ENCODE results near the gene ZNF628. TPM values are rescaled to one million over a fixed set of nuclear protein-coding genes. Genes with fewer than 3 reads are reported as not detected.
"Not testable (repeated sequence)": the region's sequence is repeated elsewhere in the genome, so short reads cannot be mapped to it uniquely, and the experiment has no call there.

ZNF628 gene
- polyA plus RNA-seq, 3 donors from 2014 or later, result 0.14 to 0.72 (median 0.21) TPM

DNA sequence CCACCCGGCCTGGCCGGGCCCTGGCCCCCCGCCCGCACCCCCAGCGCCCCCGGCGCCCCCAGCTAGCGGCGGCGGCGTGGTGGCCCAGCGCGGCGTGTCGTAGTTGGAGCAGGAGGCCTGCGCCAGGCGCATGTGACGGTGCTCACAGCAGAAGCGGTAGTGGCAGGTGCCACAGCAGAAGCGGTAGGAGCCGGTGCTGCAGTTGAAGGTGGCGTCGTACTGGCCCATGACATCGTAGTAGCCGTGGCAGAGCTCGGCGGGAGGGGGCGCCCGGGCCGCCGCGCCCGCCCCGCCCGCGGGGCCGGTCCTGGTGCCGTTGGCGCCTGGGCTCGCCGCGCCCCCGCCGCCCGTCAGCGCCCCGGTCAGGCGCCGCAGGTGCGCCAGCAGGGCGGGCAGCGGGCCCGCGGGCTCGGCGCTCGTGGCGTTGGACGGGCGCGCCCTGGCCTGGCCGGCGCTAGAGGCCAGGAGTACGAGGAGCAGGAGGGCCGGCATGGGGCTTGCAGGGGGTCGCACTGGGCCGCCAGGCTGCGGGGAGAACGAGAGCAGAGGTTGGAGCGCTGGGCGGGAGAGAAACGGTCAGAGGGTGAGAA lies 34.0 kb upstream of the ZNF628 start:
- H3K36me3 Mint-ChIP-seq, result peaks cover 0 to 4% (median 3%) of the 10 kb centered on the region in 3 donors
- no peak for DNase-seq
- H3K27ac Mint-ChIP-seq, result no peak overlapping the region
- no peak overlapping the region for H3K4me3 Mint-ChIP-seq
- H3K4me1 Mint-ChIP-seq, result peaks cover 16 to 18% of the 10 kb centered on the region in 2 donors
- peaks cover 22 to 51% (median 33%) of the 10 kb centered on the region in 3 donors for H3K27me3 Mint-ChIP-seq (ENCODE audit: low read depth in 3 of 3)
- peaks cover 0 to 2% (median 0%) of the 10 kb centered on the region in 6 donors for H3K9me3 Mint-ChIP-seq

DNA sequence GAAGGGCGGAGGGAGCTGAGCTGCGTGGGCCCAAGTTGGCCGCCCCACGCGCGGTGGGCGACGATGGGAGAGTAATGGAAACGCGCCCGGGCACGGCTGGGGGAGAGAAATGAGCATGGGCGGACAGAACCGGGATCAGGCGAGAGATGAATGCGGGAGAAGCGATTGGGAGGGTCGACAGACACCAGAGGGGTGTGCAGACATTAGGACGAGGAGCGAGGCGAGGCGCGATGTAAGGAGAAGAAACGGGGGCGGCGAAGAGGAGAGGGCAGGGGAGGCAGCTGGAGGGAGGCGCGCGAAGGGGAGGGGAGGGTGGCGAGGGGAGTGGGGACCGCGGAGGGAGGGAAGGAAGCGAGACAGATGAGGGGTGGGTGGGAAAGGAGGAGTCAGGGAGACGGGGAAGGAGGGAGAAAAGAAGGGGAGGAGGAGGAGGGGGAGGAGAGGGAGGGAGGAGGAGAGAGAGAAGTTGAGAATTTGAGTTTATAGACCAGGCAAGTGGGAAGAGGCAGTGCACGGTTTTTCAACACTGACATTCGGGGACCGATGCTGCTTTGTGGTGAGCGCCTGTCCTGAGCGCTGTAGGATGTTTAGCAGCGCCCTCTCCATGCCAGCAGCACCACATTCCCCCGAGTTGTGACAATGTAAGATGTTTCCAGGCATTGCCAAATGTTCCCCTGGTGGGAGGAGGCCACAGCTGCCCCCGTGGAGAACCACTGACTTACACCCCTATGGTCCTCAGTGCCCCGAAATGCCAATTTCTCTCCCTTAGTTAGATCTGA lies 33.2 kb upstream of the ZNF628 start, which contains the start of gene SHISA7:
Gene SHISA7, minus strand, starts transcription at position 256 of the 779 bp plus-strand sequence. CDS start 437 bp downstream, outside the sequence.
- Mint-ChIP-seq H3K27me3 (ENCODE audit: low read depth in 3 of 3) (peaks cover 22 to 51% (median 33%) of the 10 kb centered on the region in 3 donors), H3K9me3 (peaks cover 0 to 2% (median 0%) of the 10 kb centered on the region in 6 donors), H3K4me1 (peaks cover 16 to 18% of the 10 kb centered on the region in 2 donors), H3K36me3 (peaks cover 0 to 4% (median 3%) of the 10 kb centered on the region in 3 donors), H3K27ac (no peak within 1 kb of the TSS), H3K4me3 (no peak within 1 kb of the TSS)
- DNase-seq, result no peak

- peaks cover 0 to 2% (median 0%) of the 10 kb centered on the region in 6 donors for H3K9me3 Mint-ChIP-seq
- no peak overlapping the region for H3K4me3 Mint-ChIP-seq
- peaks cover 16 to 18% of the 10 kb centered on the region in 2 donors for H3K4me1 Mint-ChIP-seq
- no peak for DNase-seq
- H3K36me3 Mint-ChIP-seq, result peaks cover 0 to 4% (median 3%) of the 10 kb centered on the region in 3 donors
- H3K27me3 Mint-ChIP-seq (ENCODE audit: low read depth in 3 of 3), result peaks cover 22 to 46% (median 33%) of the 10 kb centered on the region in 3 donors
- H3K27ac Mint-ChIP-seq, result peak overlapping the region in 1 of 6 donors; percentile 69
Observed at GRCh38 chr19:55443824-55444480, 32.5 kb upstream of the ZNF628 start.

DNA sequence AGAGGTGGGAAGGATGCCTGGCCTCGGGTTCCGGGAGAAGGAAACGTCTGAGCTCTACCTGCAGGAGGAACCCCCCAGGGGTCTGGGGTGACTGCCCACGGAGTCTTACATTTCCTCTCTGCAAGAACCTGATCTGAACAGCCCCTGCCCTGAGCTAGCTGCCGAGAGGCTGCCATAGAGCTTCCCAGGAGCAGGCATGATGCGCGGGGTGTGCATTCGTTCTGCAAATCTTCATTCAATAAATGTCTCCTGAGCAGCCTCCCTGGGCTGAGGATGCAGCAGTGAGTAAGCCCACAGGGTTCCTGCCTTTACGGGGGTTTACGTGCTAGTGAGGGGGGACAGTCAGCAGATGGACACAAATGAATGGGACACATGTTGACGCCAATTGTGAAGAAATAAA lies 31.8 kb upstream of the ZNF628 start:
- Mint-ChIP-seq H3K36me3 (peaks cover 0 to 4% (median 3%) of the 10 kb centered on the region in 3 donors), H3K4me3 (peak overlapping the region in 1 of 5 donors; percentile 38), H3K27me3 (ENCODE audit: low read depth in 3 of 3) (peaks cover 20 to 40% (median 33%) of the 10 kb centered on the region in 3 donors), H3K27ac (no peak overlapping the region), H3K9me3 (peaks cover 0 to 2% (median 0%) of the 10 kb centered on the region in 6 donors), H3K4me1 (peaks cover 16 to 18% of the 10 kb centered on the region in 2 donors)
- no peak for DNase-seq

- peaks cover 0 to 2% (median 0%) of the 10 kb centered on the region in 6 donors for H3K9me3 Mint-ChIP-seq
- peaks cover 20 to 30% (median 27%) of the 10 kb centered on the region in 3 donors for H3K27me3 Mint-ChIP-seq (ENCODE audit: low read depth in 3 of 3)
- no peak for DNase-seq
Observed at GRCh38 chr19:55446060-55446459, 30.4 kb upstream of the ZNF628 start.

GRCh38 chr19:55447421-55448174 lies 28.8 kb upstream of the ZNF628 start:
- no peak for DNase-seq
- Mint-ChIP-seq H3K27ac (no peak overlapping the region), H3K27me3 (ENCODE audit: low read depth in 3 of 3) (peaks cover 14 to 24% (median 20%) of the 10 kb centered on the region in 3 donors)

More at GRCh38 chr19:55446060-55446459, 30.4 kb upstream of the ZNF628 start:
- H3K36me3 Mint-ChIP-seq, result peaks cover 0 to 4% (median 3%) of the 10 kb centered on the region in 3 donors
- no peak overlapping the region for H3K4me3 Mint-ChIP-seq
- no peak overlapping the region for H3K27ac Mint-ChIP-seq
- peaks cover 13 to 14% of the 10 kb centered on the region in 2 donors for H3K4me1 Mint-ChIP-seq

DNA sequence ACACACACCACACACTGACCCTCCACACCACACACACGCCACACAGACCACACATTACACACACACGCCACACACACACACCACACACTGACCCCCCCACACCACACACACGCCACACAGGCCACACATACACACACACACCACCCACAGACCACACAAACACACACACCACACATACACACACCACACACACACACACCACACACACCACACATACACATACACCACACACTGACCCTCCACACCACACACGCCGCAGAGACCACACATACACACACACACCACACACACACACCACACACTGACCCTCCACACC lies 28.3 kb upstream of the ZNF628 start:
- H3K27ac Mint-ChIP-seq, H3K36me3 Mint-ChIP-seq, H3K9me3 Mint-ChIP-seq, DNase-seq, H3K4me3 Mint-ChIP-seq: not testable (repeated sequence)
- Mint-ChIP-seq H3K4me1 (peaks cover 6 to 11% of the 10 kb centered on the region in 2 donors), H3K27me3 (ENCODE audit: low read depth in 3 of 3) (peaks cover 13 to 22% (median 21%) of the 10 kb centered on the region in 3 donors)

More at GRCh38 chr19:55447421-55448174, 28.8 kb upstream of the ZNF628 start:
- Mint-ChIP-seq H3K36me3 (peaks cover 0 to 3% (median 0%) of the 10 kb centered on the region in 3 donors), H3K9me3 (peaks cover 0 to 2% (median 0%) of the 10 kb centered on the region in 6 donors), H3K4me1 (peaks cover 6 to 11% of the 10 kb centered on the region in 2 donors), H3K4me3 (no peak overlapping the region)

DNA sequence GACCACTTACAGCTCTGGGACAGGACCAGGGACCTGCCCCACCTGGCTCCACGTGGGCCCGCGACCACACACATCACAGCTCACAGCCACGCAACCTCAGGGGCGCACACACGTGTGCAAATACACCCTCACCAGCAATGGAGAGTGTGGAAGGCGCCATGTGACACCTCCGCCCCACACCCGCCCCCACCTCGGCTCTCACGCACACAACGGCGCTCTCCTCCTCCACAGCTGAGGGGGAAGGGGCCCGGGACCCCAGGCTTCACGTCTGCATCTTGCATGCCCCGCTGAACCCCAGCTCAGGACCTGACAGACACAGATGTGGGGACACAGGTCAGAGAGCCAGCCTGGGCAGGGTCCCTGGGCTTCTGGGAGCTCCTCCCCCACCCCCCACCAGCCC lies 26.9 kb upstream of the ZNF628 start:
- H3K27ac Mint-ChIP-seq, result no peak overlapping the region
- peaks cover 0 to 2% (median 0%) of the 10 kb centered on the region in 6 donors for H3K9me3 Mint-ChIP-seq
- peaks cover 6 to 14% of the 10 kb centered on the region in 2 donors for H3K4me1 Mint-ChIP-seq
- DNase-seq, result no peak
- H3K27me3 Mint-ChIP-seq (ENCODE audit: low read depth in 3 of 3), result peaks cover 9 to 15% (median 15%) of the 10 kb centered on the region in 3 donors
- peaks cover 0 to 10% (median 6%) of the 10 kb centered on the region in 3 donors for H3K36me3 Mint-ChIP-seq
- H3K4me3 Mint-ChIP-seq, result no peak overlapping the region

- H3K4me3 Mint-ChIP-seq, result peak overlapping the region in 4 of 5 donors; percentile 17 to 63 (median 34)
- H3K9me3 Mint-ChIP-seq, result no peaks in the 10 kb centered on the region
- peaks cover 0 to 10% (median 6%) of the 10 kb centered on the region in 3 donors for H3K36me3 Mint-ChIP-seq
- peaks cover 6 to 14% of the 10 kb centered on the region in 2 donors for H3K4me1 Mint-ChIP-seq
- peaks cover 7 to 11% (median 8%) of the 10 kb centered on the region in 3 donors for H3K27me3 Mint-ChIP-seq (ENCODE audit: low read depth in 3 of 3)
- no peak overlapping the region for H3K27ac Mint-ChIP-seq
- DNase-seq, result no peak
Observed at GRCh38 chr19:55451163-55451964, 25.1 kb upstream of the ZNF628 start.

GRCh38 chr19:55451965-55452748 lies 24.3 kb upstream of the ZNF628 start:
- Mint-ChIP-seq H3K27me3 (ENCODE audit: low read depth in 3 of 3) (peaks cover 7 to 11% (median 8%) of the 10 kb centered on the region in 3 donors), H3K27ac (no peak overlapping the region), H3K36me3 (peaks cover 0 to 10% (median 6%) of the 10 kb centered on the region in 3 donors), H3K9me3 (no peaks in the 10 kb centered on the region), H3K4me1 (peaks cover 6 to 14% of the 10 kb centered on the region in 2 donors), H3K4me3 (peak overlapping the region in 1 of 5 donors; percentile 32)
- DNase-seq, result no peak

GRCh38 chr19:55452749-55453346 lies 23.6 kb upstream of the ZNF628 start:
- Mint-ChIP-seq H3K9me3 (no peaks in the 10 kb centered on the region), H3K4me1 (peaks cover 6 to 14% of the 10 kb centered on the region in 2 donors), H3K36me3 (peaks cover 0 to 10% (median 6%) of the 10 kb centered on the region in 3 donors), H3K27ac (no peak overlapping the region), H3K4me3 (peak overlapping the region in 1 of 5 donors; percentile 25), H3K27me3 (ENCODE audit: low read depth in 3 of 3) (peaks cover 7 to 11% (median 8%) of the 10 kb centered on the region in 3 donors)
- DNase-seq, result peak; percentile 31 to 44 (median 38)

All from immature natural killer cell (primary cell).